Stimulated activated CD8-positive, alpha-beta memory T cell treated with anti-CD3 and anti-CD28 coated beads, Interleukin-15, amount 100 ng/mL, for 1 hour (primary cell): ENCODE measurements around the gene DOCK9.

Source experiments
- DNase-seq: peaks from one replicate; pipeline ENCODE4 v3.0.0-alpha.2; 2020; ENCODE audit warnings: low read depth

The DOCK9 gene

GRCh38 chr13:98975822-98976261 lies 2.0 kb downstream of the DOCK9 start:
- no peak for DNase-seq

- DNase-seq = no peak
Measured at GRCh38 chr13:98974053-98974452, 3.8 kb downstream of the DOCK9 start.

GRCh38 chr13:98972627-98973026 lies 5.2 kb downstream of the DOCK9 start:
- no peak for DNase-seq

GRCh38 chr13:98972059-98972458 lies 5.8 kb downstream of the DOCK9 start:
- no peak for DNase-seq

GRCh38 chr13:98970330-98970729 lies 7.5 kb downstream of the DOCK9 start:
- DNase-seq = no peak

GRCh38 chr13:98967491-98967890 lies 10.4 kb downstream of the DOCK9 start:
- DNase-seq = no peak

- DNase-seq = no peak
Measured at GRCh38 chr13:98966019-98966418, 11.8 kb downstream of the DOCK9 start.

- no peak for DNase-seq
Measured at GRCh38 chr13:98965325-98965724, 12.5 kb downstream of the DOCK9 start.

GRCh38 chr13:98963917-98964316 lies 13.9 kb downstream of the DOCK9 start:
- DNase-seq = no peak

- DNase-seq = no peak
Measured at GRCh38 chr13:98962901-98963590, 14.8 kb downstream of the DOCK9 start.

GRCh38 chr13:98961503-98962105 lies 16.3 kb downstream of the DOCK9 start:
- DNase-seq = no peak

GRCh38 chr13:98960606-98961502 lies 17.0 kb downstream of the DOCK9 start:
- no peak for DNase-seq

GRCh38 chr13:98959786-98960605 lies 17.9 kb downstream of the DOCK9 start:
- no peak for DNase-seq

GRCh38 chr13:98959291-98959690 lies 18.6 kb downstream of the DOCK9 start:
- DNase-seq = no peak

GRCh38 chr13:98958443-98958794 lies 19.4 kb downstream of the DOCK9 start:
- no peak for DNase-seq

GRCh38 chr13:98957731-98958442 lies 20.0 kb downstream of the DOCK9 start:
- no peak for DNase-seq

GRCh38 chr13:98955336-98955735 lies 22.5 kb downstream of the DOCK9 start:
- DNase-seq = no peak

GRCh38 chr13:98954313-98954712 lies 23.6 kb downstream of the DOCK9 start:
- no peak for DNase-seq

- no peak for DNase-seq
Measured at GRCh38 chr13:98951266-98951665, 26.6 kb downstream of the DOCK9 start.

- DNase-seq = no peak
Measured at GRCh38 chr13:98950705-98951104, 27.2 kb downstream of the DOCK9 start.

GRCh38 chr13:98947925-98948324 lies 29.9 kb downstream of the DOCK9 start:
- no peak for DNase-seq
